GM19397 (cell line): Measurements from ENCODE around the gene SCUBE1.

Experiments
- ATAC-seq: cut with Tn5 transposase; IDR thresholded peaks from one replicate; pipeline ENCODE4 v1.9.1; 2021; ENCODE audit warnings: mild to moderate bottlenecking, moderate library complexity; ENCODE audit not compliant: unreplicated experiment

SCUBE1 gene

DNA sequence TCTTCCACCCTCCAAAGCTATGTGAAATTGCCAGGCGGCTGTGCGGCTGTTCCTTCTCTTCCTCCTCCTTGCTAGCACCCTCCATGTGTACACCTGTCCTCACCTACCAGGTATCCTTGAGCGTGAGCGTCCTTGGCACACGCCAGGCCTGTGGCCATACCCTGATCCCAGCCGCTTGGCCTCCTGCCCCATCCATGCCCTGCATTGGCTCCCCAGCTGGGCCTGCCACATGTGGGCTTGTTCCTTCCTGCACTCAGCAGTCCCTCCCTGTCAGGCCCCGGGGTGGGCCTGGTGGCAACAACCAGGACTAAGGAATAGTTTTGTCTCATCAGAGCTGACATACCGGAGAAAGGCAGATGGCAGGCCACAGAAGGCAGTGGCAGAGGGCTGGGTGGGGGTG lies 40.0 kb downstream of the SCUBE1 start:
- ATAC-seq: no peak

DNA sequence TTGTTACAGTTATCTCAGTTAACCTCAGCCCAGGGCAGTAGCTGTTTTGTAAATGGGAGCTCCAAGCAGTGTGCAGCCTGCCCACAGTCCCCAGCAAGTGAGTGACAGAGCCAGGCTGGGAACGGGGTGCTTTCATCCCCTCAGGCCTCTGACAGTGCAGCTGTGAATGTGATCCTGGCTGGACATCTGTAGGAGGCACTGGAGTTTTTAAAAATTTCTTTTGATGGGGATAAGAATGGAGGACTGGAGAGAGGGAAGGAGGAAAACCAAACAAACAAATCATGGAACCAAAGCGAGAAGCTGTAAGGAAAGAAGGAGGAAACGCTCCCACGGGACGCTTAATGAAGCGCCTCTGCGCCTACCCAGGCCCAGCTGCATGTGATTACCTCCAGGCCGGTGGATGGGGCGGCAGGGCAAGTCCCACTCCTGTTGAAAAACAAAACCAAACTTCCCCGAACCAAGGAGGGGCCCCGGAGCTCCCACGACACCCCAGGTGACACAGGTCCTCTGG lies 40.6 kb downstream of the SCUBE1 start:
- no peak for ATAC-seq

DNA sequence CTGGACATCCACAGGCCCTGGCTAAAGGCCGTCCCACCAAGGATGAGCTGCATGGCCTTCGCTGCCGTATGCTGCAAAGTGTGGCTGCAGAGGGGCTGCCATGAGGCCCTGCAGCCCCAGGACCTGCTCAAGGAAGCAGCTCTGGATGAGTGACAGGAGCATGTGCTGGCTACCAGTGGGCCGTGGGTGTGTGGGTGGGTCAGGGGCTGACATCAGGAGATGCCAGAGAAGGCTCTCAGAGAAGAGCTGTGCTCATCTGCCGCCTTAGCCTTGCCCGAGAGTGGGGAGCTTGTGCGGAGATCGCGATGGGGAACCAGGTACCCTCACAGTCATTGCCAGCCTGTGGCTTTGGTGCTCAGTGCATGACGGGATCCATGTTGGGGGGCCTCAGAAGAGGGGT lies 41.3 kb downstream of the SCUBE1 start:
- ATAC-seq: no peak

DNA sequence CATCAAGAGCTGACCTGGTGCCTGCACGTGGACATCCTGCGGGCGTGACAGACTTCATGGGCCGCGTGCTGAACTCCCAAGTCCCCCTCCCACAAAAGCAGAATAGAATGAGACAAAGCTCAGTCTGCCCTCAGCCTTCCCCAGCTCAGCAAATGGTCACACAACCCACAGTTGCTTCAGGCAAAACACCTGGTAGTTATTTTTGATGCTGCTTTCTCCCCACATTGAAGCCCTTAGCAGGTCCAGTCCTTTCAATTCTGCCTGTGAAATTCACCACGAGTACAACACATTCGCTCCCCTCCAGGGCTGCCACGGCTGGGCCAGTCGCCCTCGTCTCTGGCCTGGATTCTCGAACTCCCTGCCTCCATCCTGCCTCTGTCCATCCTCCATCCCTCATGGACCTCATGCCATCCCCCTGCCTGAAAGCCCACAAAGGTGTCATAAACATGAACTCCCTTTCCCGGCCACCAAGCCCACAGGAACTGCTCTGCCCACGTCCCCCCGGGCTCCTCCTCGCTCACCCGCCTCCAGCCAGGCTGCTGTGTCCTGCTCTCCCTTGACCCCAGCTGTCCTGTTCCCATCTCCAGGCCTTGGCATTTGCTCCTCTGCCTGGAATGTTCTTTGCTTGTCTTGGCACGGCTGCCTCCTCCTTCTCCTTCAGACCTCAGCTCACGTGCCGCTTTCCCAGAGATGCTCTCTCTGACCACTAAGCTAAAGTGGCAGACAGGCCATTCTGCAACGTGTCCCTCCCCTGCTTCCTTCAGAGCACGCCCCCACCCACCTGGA lies 42.1 kb downstream of the SCUBE1 start:
- no peak for ATAC-seq

DNA sequence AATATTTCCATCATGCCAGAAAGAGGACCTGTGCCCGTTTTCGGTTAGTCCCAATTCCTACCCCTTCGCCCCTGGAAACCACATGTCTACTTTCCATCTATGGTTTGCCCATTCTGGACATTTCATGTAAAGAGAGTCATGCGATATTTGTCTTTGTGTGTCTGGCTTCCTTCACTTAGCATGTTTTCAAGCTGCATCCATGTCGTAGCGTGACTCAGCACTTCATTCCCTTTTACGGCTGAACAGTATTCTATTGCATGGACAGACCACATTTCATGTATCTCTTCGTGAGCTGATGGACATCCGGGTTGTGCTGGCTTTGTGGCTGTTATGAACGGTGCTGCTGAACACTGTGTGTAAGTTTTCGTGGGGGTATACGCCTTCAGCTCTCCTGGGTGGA lies 43.4 kb downstream of the SCUBE1 start:
- no peak for ATAC-seq

DNA sequence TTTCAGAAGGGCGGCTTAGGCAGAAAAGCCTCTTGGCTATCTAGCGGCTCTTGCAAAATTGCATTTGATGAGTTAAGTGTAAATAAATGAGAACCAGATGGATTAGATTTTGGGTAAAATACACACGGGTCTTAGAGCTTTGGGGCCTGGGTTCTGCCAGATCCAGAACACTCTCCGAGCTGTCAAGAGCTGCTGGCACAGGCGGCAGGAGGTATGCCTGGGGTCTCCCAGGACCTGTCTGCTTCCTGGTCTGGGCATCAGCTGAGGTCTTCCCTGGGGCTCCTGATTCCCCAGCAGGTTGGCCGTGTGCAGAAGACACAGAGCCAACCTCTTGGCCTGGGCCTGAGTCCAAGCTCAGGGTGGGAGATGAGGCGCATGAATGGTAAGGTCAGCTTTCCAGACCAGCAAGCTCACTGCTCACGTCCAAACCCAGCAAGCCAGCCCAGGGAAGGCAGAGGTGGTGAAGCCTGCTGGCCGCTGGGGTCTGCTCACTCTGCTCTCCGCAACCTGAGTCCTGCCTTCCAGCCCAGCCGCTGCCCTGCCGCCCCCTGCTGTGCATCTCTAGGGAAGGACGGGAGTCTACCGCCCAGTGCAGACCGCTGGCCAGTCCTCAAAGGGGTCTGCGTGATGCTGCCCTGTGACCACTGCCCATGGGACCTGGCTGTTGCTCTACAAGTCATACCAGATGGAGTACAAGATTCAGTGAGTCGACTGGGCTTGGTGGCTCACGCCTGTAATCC lies 44.9 kb downstream of the SCUBE1 start:
- ATAC-seq: no peak

DNA sequence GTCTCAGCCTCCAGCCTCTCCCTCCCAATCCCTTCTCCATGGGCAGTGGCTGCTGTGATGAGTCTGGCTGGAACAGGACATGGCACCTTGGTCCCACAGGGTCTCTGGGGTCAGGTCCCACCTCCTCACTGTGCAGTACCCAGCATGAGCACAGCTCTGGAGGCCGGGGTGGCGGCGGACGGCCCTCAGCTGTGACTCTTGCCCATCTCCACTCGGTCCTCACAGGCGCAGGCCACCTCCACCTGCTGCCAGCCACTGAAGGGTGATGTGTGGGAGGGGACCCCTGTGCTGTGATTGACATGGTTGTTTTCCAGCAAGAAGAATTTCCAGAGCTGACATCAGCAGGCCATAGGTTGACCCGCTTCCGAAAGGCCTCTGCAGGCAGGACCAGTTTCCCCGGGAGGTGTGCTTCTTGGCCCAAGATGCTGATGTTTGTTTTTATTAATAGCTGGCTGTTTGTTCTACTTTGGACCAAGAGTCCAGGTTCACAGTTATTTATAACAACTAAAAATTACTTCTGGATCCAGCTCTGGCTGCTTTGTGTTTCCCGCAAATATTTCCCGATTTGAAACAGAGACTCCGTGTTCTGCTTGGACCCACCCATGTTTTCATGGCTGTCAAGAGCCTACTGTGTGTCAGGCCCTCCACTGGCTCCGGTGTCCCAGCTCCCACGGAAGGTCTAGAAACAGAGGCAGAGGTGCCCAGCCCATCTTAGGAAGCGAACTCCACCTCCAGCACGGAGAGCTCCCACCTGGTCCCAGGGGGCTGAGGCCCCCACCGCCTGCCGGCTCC lies 45.7 kb downstream of the SCUBE1 start:
- no peak for ATAC-seq

DNA sequence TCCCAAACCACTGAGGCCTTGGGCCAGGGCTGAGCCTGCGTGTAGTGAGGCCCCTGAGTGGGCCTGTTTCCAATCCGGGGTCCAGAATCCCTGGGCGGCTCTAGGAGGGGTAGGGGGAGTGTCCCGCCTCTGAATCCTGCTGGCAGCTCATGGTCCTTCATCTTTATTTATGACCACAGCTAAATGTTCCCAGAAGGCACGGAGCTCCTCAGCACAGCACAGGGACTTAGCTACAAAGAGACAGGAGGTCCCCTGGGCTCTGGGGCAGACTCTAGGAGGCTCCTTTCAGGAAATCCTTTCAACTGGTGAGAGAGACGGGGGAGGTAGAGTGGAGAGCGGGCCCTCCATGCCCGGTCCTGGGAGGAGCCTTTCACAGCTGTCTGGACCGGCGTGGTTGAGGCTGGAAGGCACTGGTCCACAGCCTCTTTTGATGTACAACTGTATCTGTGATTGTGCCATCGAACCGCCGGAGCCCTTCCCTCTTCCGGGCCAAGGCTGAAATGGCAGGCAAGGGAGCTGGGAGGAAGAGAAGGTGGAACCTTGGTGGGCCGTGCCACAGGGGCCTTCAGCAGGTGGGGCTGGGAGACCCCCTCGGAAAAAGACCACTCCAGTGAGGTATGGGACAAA lies 46.8 kb downstream of the SCUBE1 start:
- no peak for ATAC-seq

DNA sequence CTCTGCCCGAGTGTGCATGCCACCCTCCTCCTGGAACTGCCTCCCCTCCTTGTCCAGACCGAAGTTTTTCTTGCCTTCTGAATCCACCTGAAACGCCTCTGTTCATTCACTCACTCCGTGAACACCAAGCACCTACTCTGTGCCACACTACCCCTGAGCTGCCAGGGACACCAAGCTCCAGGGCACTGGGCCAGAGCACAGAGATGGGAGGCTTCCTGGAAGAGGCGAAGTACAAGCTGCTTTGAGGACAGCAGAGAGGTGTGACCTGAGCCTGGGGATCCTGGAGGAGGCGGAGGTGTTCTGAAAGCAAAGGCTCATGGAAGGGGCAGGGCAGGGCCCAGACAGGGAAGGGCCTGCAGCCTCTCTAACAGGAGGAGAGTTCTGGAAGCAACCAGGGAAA lies 47.5 kb downstream of the SCUBE1 start:
- no peak for ATAC-seq

DNA sequence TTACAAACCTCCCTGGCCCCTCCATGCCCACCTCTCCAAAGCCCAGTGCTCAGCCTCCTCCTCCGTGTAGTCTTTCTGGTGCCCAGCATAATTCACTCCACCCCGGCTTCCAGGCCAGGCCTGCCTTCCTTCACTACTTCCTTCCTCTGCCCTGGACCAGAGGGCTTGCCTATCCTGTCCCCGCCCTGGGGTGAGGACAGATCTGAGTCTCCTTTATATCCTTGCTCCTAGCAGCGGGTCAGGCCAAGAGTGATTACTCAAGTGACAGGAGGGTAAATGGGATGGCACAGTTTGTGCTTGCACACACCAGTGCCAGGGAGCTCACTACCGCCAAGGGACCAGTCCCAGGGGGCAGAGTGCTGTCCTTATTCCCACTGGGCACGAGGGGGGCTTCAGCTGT lies 48.0 kb downstream of the SCUBE1 start:
- no peak for ATAC-seq

DNA sequence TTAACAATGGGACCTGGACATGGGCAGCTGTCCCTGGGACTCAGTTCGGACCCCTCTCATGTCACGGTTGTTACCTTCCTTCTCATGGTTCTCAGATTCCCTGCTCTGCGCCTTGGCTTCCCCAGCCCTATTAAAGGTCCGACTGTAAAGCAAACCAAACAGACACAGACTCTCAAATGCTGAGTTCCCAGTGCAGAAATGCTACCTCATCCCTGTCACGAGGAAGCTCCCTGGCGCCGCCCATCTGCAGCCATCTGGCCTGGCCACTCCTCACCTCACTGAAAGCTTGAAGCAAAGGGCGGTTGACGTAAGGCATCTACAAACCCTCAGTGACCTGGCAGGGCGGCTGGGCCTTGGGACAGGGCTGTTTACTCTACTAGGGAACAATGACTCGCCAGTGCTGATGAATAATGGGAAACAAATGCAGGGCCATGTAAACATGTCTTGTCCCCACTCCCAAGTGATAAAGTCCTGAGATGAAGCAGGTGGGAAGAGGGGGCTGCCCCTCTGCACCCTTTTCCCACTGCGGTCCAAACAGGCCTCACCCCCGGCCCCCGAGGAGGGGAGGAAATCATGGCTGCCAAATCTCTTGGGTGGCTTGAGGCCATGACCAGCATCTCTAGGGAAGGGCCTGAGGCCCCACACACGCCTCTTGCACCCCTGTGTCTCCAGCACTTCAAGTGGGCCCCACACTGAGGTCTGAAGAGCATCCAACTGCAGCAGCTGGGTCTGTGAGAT lies 49.3 kb downstream of the SCUBE1 start:
- ATAC-seq: no peak

DNA sequence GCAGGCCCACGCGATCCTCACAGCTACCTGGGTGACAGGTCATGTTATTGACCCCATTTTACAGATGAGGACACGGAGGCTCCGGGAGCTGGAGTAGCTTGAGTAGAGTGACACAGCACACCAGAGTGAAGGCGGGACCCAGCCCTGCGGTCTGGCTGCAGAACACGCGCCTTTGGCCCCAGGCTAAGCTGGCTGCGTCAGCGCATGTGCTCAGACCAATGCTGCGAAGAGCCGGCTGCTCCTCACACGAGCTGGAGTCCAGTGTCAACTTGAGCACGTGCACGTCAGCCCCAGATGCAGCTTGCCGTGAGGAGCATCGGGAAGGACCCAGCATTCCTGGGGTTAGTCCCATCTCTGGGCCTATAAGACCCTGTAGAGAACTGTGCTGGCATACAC lies 49.9 kb downstream of the SCUBE1 start:
- ATAC-seq: no peak

DNA sequence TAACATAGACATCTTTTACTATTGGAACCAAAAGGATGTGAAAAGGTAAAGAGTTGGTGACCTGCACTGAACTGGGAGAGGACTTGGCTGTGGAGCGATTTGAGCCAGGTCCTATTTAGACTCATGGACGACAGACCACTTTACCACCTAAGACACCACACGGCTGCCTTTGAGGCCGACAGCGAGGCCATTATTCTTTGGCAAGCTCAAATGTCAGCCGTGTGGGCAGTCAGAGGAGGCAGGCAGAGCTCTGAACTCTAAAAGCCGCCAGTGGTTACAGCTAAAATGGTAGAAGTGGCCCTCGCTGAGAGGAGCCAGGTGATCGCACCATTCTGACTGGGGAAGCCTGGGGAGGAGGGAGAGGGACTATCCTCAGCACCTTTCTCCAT lies 50.5 kb downstream of the SCUBE1 start:
- no peak for ATAC-seq

DNA sequence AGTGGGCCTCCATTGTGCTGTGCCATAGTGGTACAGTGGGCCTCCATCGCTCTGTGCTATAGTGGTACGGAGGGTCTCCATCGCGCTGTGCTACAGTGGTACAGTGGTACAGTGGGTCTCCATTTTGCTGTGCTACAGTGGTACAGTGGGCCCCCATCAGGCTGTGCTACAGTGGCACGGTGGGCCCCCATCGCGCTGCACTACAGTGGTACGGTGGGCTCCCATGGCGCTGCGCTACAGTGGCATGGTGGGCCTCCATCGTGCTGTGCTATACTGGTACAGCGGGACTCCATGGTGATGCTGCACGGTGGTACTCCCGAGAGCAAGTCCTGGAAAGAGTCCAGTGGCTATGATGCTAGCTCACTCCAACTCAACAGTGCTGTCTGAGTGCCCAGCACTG lies 51.8 kb downstream of the SCUBE1 start:
- ATAC-seq: no peak

DNA sequence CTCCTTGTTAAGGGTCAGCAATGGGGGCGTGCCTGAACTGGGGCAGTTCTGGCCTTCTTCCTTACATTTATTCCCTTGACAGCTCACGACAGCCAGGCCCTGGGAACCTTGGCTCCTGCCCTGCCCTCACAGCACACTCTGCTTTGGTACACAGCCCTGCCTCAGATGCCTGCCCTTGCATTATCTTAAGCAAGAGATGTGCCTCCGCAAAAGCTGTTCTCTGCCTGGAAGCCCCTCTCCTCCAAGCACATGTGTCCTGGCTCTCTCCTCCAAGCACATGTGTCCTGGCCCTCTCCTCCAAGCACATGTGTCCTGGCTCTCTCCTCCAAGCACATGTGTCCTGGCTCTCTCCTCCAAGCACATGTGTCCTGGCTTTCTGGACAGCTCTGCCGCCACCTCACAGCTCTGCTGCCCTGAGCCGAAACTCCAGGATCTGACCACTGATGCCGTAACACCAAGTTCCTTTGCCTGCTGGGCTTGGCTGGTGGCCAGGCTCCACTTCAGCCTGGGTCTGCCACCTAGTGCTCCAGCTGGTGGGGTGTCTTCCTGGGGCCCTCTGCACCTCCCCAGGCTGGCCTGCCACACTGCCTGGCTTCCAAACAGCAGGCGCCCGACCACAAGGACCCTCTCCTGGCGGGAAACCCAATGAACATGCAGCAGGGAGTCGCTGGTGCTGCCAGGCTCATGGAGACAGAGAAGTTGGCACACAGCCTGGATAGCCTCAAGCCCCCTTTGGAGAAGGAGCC lies 53.0 kb downstream of the SCUBE1 start:
- ATAC-seq: no peak

DNA sequence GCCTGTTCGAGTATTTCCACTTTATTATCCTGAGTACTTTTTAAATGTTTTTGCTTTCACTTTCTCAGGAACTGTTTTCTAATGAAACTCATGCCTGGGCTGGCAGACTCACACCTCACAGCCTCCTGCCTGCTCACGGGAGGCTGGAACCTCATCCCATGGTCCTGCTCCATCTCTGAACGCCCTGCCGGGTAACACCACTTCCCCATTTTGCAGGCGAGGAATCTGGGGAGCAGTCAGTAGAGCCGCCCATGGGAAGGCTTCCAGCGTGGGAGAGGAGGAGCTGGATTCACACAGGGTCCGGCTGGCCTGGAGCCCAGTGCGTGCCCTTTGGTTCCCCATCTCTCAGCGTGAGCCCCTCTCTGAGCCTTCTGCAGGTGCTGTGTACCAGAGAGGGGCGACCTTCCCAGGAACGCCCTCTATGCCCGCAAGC lies 53.6 kb downstream of the SCUBE1 start:
- ATAC-seq: no peak

DNA sequence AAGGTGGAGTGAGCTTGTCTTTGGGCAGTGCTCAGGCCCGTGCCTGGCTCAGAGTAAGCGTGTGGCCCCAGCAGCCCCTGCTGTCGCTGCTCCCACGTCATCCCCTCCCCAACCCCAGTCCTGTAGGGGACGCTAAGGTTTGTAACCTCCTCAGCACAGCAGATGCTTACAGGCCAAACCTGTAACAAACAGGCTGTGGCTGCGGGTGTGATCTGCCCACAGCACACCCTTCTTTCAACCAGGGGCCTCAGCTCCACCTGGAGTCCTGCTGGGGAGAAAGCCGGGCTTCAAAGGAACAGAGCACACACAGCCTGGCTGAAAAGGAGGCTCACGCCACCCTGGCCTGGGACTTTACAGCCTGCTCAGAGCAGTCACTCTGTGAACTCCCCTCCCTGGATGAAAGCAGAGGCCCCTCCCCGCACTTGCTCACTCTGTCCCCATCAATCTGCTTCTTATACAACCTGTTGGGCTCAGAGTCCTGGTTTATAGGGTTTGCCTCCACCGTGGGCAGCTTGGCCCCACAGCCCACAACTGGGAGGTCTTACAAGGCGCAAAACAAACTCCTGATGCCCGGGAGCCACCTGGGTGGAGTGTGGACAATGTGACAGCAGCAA lies 54.3 kb downstream of the SCUBE1 start:
- ATAC-seq: no peak

DNA sequence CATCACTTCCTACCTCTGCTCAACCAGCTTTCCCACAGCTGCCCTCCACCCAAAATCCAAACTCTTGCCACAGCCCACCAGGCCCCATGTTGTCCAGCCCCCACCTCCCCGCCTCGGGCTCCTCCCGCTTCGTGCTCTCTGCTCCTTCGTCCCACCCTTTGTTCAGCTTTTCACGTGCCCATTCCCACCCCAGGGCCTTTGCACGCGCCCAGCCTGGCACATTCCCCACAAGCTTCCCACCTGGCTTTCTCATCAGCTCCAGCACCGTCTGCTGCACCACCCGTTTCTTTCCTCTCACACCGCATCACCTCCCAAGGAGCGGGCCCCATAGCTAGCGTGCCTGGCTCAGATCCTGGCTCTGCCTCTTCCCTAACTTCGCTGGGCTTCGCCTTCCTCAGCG lies 54.8 kb downstream of the SCUBE1 start:
- ATAC-seq: no peak

DNA sequence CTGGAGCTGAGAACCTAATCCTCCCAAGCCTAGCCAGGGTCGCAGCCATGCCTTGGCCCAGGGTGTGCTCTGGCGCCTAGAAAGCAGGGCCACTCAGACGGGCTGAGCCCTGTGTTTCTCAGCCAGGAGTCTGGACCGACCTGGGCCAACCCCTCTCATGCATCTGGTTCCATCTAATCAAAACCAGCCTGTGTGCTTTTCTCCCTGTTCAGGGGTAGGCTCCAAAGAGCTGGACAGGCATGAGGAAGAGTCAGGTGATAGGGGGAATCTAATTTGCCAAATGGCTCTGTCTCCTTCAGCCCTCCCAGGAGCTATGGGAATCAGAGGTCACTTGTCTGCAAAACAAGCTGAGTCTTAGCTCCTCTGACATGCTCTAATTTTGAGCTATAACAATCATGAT lies 55.7 kb downstream of the SCUBE1 start:
- ATAC-seq: no peak
